ENCODE results near the gene PCNA.
"Not testable (repeated sequence)": the region's sequence is repeated elsewhere in the genome, so short reads cannot be mapped to it uniquely, and the experiment has no call there.

The PCNA gene

DNA sequence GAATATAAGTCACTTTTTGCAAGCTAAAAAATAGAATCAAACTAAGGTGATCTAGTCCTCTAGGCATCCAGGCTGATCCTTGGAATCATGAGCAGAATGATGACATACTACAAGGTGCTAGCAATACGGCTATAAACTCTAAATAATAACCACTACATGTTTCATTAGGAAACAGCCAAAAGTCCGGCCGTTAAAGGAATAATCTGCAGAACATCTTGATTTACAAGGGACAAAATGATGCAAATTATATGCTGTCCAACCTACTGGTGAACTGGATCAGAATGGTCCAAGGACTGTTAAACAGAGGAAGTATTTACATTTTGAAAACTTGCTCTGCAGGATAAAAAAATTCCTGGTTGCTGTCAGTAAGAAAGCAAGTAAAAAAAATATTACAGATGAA, 19.8 kb downstream of the PCNA start:
- DNase-seq: not testable (repeated sequence)

DNA sequence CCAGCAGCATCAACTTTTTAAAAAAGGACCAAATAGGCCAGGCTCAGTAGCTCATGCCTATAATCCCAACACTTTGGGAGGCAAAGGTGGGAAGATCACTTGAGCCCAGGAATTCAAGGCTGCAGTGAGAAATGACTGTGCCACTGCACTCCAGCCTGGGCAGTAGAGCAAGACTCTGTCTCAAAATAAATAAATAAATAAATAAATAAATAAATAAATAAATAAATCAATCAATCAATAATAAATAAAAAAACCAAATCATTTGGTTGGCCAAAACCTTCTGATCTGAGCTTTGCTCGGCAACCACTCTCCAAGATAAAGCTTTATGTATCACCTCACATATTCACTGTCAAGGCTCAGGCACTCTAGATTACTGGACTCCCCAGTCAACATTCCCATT, 20.7 kb downstream of the PCNA start:
- not testable (repeated sequence) for DNase-seq

DNA sequence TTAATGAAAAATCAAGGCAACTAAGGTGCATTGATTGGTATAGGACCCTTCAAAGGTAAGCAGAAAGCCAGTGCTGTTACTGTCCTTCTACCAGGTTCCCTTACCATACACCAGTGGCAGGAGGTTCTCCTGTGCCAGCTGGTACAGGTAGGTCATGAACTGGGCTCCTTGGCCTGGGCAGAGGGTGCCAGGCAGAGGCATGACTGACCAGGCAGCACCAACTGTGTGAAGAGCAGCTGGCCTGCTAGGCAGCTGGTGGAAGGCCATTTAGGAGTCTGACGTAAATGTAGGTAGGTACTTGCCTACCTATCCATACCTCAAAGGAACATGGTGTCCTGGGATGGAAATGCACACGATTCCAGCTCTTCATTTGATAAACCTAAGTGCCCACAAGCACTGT, 23.3 kb downstream of the PCNA start:
- no peak for DNase-seq

DNA sequence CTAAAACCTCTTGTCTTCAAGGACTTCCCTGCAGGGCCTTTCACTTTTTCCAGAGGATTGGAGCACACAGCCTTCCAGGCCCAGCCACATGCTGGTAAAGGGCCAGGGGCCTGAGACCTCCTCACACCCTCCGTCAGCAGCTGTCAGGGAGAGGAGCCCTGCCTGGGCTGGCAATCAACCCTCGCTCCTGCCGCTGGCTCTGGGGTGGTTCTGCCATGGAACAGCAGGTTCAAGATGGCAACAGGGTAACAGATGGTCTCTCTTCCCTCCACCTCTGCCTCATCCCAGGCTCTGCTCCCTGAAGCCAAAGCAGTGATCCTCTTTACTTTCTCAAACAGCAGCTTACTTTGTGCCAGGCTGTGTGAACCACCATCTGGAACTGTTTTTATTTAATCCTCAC, 23.8 kb downstream of the PCNA start:
- DNase-seq: no peak

DNA sequence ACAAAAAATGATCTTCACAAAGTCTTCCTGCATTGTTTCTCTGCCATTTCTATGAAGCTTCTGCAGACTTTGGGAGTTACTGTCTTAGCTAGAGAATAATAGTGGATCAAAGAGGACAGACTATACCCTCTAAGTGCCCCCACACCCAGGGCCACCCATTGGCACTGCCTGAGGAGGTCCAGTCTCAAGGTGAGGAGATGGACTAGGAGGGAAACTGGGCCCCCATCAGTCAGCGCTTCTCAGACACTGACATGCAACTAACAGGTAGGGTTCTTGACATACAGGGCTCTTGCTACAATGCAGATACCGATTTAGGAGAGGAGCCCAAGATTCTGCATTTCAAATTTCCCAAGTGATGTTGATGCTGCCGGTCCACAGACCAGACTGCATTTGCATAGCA, 24.3 kb downstream of the PCNA start:
- no peak for DNase-seq

DNA sequence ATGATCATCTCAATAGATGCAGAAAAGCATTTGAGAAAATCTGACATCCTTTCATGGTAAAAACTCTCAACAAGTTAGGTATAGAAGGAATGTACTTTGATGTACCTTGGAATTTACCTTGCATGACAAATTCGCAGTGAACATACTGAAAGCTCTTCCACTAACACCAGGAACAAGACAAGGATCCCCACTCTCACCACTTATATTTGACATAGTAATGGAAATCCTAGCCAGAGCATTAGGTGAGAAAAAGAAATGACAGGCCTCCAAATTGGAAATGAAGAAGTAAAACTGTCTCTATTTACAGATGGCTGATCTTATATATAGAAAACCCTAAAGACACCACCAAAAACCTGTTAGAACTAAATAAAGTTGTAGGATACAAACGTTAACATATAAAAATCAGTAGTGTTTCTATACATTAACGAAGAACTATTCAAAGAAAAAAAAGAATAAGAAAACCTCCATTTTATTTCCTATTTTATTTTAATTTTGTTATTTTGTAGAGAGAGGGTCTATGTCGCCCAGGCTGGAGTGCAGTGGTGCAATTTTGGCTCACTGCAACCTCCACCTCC, 26.9 kb downstream of the PCNA start:
- DNase-seq: no peak

DNA sequence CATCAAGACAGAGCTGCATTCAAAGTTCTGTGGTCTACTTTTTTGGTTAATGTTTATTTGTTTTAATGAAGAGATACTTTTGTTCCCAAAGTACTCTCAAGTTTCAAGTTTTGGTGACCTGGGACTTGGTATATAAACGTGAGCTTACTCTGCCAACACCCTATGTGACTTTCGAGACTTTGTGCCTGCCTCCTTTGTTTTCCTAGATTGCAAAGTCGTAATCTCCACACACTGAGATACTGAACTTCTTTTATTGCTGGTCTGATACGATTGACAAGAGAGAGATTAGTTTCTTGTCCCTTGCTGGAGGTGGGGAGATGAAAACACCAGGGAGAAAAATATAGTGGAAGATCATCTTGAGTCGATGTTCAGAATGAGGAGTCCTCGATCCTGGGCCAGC, 27.9 kb downstream of the PCNA start:
- no peak for DNase-seq

DNA sequence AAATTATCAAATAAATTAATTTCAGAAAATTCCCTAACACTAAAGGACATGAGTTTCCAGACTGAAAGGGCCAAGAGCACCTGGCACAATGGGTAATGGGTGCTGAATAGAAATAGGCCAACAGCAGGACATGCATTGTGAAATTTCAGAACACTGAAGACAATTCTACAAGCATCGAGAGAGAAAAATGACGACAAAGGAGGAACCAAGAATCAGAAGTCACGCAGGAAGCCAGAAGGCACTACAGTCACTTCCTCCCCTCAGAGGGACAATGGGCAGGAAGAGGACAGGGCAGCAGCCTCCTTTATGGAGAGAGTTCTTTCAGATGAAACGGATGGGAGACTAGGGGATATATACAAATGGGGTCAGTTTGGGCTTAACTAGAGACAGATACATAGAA, 29.6 kb downstream of the PCNA start:
- peak in 3 of 56 donors; percentile 4 to 14 (median 9) for DNase-seq

DNA sequence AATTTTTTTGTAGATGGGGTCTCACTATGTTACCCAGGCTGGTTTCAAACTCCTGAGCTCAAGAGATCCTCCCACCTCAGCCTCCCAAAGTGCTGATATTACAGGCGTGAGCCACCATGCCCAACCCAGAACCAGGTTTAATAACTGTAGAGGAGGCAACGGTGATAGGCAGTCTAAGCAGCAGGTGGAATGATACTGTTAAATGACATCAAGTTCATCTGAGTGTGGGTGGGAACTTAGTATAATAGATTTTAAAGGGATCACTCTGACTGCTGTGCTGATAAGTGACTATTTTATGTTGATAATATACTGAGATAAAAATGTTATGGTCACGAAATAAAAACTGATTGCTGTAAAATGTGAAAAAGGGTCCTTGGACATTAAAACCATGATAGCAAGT, 31.1 kb downstream of the PCNA start:
- DNase-seq: no peak

DNA sequence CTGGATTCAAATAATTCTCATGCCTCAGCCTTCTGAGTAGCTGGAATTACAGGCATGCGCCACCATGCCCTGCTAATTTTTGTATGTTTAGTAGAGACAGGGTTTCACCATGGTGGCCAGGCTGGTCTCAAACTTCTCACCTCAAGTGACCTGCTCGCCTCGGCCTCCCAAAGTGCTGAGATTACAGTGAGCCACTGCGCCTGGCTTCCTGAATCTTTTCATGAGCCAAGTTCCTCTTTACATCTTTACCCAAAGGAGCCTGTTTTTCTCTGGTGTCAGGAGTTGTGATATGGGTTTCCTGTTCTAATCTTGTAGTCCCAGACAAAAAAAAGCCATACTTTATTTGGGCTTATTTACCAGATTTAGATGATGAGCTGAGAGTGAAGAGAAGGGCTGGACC, 34.4 kb downstream of the PCNA start:
- peak in 3 of 56 donors; percentile 6 to 11 (median 9) for DNase-seq

DNA sequence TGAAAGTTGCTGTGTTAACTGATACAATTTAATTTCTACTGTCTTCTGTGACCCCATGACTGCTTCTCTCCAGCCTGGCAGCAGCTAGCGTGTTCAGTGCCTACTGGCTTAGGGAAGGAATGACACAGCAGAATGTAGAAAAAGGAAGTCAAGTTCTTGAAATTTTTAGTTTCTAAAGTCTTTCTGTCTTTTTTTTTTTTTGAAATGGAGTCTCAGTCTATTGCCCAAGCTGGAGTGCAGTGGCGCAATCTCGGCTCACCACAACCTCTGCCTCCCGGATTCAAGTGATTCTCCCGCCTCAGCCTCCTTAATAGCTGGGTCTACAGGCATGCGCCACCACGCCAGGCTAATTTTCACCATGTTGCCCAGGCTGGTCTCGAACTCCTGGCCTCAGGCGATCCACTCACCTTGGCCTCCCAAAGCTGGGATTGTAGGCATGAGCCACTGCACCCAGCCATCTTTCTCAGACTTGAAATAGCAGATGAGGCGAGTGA, 39.3 kb downstream of the PCNA start:
- DNase-seq: peak in 8 of 56 donors; percentile 1 to 31 (median 5)

DNA sequence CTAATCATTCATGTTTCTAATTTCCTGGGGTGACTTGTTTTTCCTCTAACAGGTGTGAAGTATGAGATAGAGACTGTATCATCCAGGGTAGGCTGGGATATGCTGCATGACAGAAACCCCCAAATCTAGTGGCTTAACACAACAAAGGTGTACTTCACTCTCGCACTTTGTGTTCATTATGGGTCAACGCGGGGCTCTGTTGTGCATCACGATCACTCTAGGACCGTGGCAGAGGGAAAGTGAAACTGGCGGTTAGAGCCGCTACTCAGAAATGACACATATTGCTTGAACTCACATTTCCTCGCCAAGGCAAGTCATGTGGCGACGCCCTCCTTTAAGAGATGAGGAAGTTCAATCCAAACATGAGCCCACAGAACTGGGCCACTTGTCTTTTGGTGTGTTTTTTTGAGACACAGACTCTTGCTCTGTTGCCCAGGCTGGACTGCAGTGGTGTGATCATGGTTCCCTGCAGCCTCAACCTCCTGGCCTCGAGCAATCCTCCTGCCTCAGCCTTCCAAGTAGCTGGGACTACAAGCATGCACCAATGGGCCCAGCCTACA, 41.3 kb downstream of the PCNA start:
- DNase-seq: peak in 21 of 56 donors; percentile 3 to 52 (median 17)

DNA sequence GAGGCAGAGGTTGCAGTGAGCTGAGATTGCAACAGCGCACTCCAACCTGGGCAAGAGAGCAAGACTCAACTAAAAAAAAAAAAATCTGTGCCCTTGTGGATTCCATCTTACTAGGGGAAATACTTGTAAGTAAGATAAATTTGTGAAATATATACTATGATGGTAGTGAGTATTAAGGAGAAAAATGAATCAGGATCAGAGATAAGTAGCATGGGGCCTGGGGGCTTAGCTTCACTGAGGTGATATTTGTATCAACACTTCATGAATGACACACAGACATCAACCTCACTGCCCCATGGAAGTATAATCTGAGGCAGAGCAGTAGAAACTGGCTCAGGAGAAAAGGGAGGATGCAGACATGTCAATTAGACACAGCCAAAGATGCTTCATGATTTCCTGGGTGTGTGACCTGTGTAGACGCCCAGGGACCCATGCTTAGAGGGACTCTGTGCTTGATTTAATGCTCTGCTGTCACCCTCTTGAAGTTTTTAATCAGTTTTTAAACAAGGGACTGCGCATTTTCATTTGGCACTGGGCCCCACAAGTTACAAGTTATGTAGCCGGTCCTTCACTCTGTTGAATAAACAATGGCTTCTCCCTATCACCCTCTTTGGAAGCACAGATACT, 41.9 kb downstream of the PCNA start:
- no peak for DNase-seq

DNA sequence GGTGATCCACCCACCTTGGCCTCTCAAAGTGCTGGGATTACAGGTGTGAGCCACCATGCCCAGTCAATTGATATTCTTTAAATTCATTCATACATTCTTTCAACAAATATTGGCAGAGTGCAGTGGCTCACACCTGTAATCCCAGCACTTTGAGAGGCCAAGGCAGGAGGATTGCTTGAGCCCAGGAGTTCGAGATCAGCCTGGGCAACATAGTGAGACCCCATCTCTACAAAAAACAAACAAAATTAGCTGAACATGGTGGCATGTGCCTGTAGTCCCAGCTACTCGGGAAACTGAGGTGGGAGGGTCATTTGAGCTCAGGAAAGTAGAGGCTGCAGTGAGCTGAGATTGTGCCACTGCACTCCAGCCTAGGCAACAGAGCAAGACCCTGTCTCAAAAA, 42.8 kb downstream of the PCNA start:
- not testable (repeated sequence) for DNase-seq

DNA sequence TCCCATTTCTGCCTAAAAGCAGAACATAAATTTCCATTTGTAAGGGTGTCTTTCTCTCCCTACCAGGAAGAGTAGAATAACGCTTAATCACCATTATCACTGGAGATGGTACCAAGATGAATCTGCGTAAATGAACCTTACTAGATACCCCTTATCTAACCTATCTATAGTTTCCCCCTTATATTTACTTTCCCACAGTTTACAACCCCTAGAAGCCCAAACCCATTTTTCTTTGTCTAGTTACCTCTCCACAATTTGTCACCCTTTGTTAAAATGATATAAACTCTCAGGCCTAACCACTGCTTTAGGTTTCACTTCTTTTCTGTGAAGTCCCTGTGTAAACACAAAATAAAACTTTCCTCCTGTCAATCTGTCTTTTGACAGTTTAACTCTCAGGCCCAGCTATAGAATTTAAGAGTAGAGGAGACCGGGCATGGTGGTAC, 45.5 kb downstream of the PCNA start:
- DNase-seq: no peak

DNA sequence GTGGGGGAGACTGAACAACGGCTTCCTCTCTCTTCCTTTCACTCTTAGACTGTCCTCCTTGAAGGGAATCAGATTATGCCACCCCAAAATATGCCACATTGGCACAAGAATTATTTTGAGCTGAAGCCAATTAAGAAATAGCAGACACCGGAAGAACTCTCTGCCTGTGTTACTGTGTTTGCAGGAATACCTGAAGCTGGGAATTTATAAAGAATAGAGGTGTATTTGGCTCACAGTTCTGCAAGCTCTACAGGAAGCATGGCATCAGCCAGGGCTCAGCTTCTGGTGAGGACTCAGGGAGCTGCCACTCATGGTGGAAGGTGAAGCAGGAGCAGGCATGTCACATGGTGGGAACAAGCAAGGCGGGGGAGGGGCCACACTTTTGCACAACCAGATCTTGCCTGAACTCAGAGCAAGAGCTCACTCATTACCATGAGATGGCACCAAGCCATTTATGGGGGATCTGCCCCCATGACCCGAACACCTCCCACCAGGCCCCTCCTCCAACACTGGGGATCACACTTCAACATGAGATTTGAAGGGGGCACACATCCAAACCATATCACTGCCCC, 46.0 kb downstream of the PCNA start:
- peak in 1 of 56 donors; percentile 4 for DNase-seq

DNA sequence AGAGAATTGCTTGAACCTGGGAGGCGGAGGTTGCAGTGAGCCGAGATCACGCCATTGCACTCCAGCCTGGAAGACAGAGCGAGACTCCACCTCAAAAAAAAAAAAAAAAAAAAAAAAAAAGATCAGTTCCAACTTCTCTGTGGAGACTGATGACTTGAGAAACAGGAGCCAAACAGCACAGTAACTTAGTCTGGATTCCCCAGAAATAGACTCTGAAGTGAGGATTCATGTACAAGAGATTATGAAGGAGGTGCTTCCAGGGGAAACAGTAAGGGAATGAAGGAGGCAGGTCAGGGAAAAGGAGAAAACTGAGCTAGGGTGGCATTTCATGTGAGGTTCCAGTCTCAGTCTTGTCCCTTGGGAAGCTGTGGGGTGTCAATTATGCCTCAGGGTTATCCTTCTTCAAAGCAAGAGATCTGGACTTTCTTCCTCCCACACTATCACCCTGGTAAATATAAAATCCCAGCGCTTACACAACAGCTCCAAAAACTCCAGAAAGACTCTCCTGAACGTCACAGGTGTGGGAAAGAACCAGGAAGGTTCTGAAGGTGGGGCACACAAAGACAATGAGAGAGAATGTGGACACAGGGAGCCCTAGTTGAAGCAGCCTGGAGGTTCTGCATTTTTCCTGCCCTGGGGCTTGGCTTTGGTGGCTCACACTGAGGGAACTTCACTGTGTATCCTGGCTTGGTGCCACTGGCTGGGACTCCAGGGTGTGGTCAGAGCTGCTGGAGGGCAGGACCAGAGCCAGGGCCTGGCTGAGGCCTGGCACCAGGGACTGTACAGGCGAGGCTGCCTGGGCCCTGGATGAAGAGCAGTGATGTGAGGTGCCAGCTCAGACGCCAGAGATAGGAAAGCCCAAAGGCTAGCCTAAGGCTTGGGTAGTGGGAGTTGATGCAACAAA, 46.8 kb downstream of the PCNA start:
- peak in 35 of 56 donors; percentile 3 to 83 (median 27) for DNase-seq

DNA sequence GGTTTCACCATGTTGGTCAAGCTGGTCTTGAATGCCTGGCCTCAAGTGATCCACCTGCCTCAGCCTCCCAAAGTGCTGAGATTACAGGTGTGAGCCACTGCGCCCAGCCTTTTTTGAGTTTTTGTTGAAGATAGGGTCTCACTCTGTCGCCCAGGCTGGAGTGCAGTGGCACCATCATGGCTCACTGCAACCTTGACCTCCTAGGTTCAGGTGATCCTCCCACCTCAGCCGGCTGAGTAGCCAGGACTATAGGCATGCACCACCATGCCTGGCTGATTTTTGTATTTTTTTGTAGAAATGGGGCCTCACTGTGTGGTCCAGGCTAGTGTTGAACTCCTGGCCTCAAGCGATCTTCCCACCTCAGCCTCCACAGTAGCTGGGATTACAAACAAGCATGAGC, 47.8 kb downstream of the PCNA start:
- not testable (repeated sequence) for DNase-seq

DNA sequence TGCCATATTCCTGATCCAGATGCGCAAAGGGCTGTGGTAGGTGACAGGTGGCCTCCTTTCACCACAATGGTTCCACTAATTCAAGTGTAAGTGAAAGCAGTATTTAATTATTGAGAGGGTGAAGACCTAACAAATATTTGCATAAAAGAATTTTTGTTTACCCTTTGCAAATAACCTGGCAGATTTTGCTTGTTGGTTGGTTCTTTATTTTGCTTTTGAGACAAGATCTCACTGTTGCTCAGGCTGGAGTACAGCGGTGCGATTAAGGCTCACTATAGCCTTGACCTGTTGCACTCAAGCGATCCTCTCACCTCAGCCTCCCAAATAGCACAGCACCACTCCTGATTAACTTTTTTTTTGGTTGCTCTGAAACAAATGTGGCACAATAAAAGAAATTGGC, 49.2 kb downstream of the PCNA start:
- no peak for DNase-seq

DNA sequence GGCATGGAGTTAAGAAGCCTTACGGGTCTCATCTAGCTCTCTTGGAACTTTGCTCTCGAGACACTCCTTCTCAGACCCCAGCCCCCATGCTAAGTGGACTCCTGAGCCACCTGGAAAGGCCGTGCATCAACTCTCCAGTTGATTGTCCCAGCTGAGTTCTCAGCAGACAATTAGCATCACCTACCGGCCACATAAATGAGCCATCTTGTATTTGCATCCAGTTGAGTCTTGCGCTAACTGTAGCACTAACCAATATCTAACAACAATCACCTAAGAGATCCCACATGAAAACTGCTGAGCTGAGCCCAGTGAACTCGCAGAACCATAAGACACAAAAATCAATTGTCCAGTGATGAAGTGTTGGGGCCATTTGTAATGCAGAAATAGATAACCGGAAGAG, 49.7 kb downstream of the PCNA start:
- DNase-seq: no peak

DNA sequence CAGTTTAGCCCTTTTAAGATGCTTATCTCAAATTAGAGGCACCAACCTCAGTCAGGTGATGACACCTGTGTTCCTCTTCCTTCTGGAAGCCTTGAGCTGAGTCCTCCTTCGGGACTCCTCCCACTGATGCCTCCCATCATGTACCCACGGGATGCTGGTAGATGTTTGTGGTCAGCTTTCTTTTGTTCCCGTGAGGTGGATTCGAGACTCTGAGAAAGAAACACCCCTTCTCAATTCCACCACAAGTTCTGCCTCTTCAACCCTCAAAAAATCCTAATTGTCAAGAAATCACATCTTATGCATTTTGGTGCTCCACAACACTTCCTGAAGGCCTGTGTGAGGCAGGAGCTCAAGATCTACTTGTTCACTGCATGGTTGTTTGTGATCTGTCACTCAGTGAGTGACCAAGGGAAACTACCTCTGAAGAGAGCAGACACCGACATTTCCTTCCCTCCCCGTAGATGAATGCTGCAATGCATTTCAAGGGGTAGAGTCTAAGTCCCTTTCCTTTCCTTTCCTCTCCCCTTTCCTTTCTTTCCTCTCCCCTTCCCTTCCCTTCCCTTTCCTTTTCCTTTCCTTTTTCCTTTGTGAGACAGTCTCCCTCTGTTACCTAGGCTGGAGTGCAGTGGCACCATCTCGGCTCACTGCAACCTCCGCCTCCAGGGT, 50.5 kb downstream of the PCNA start:
- no peak for DNase-seq
